ENCODE results near the gene IL17RC.

- TF ChIP-seq POLR2A (IDR thresholded peaks at IDR 0.05; ENCODE audit: borderline replicate concordance, extremely low read depth, insufficient read depth, insufficient read length), result peak; percentile 75
- TF ChIP-seq, protein P1, sequence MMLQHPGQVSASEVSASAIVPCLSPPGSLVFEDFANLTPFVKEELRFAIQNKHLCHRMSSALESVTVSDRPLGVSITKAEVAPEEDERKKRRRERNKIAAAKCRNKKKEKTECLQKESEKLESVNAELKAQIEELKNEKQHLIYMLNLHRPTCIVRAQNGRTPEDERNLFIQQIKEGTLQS (IDR thresholded peaks at IDR 0.05), result no peak
Observed at GRCh38 chr3:9890249-9891071, 26.4 kb upstream of the IL17RC start, which contains the start of gene JAGN1.
